Adipose tissue (tissue), 3 donors: ENCODE results near the gene MCM7. TPM values are rescaled to one million over a fixed set of nuclear protein-coding genes. Genes with fewer than 3 reads are reported as not detected.

Experiments used
- H3K27ac ChIP-seq: one replicate; pipeline ENCODE4 v1.5.1; 2013; ENCODE audit warnings: low read depth, low read length
- WGBS, 3 donors: extraction: QIAGEN DNeasy Blood & Tissue Kit; methylation state at CpG; one replicate each; pipeline ENCODE4 v1.1.7; 2013; 5-methylcytosine and 5-hydroxymethylcytosine counted together
- polyA plus RNA-seq, 3 donors: library from polyadenylated mRNA; stranded (reverse); fragments of 200-250 nt; gene quantifications; one replicate each; pipeline ENCODE4 v1.2.3, GENCODE V29; 2013
- donor health status: healthy with polysubstance abuse.
- donor health status: Bipolar disorder and iron deficiency.
- donor health status: healthy.

Gene MCM7
- polyA plus RNA-seq, 3 donors, result 36.2 to 47.5 (median 39.9) TPM

GRCh38 chr7:100126239-100126930, 25.2 kb upstream of the MCM7 start:
- WGBS, 3 donors, result 10 to 17% (median 10%) methylated on average over 28 to 29 of the region's 29 CpGs
- H3K27ac ChIP-seq, result peak overlapping the region; percentile 68

- no peak overlapping the region for H3K27ac ChIP-seq
- 60 to 85% (median 70%) methylated on average over 4 of the region's 4 CpGs for WGBS, 3 donors
These were observed 23.4 kb upstream of the MCM7 start for GRCh38 chr7:100124301-100125230.

GRCh38 chr7:100122568-100122967, 21.4 kb upstream of the MCM7 start:
- WGBS, 3 donors, result 90 to 93% (median 93%) methylated on average over 1 of the region's 1 CpG
- no peak overlapping the region for H3K27ac ChIP-seq

- no peak overlapping the region for H3K27ac ChIP-seq
- 47 to 84% (median 75%) methylated on average over 13 of the region's 13 CpGs for WGBS, 3 donors
These were observed 20.9 kb upstream of the MCM7 start for GRCh38 chr7:100122067-100122466.

GRCh38 chr7:100120733-100121036, 19.5 kb upstream of the MCM7 start:
- H3K27ac ChIP-seq, result no peak overlapping the region
- WGBS, 3 donors, result 31 to 45% (median 41%) methylated on average over 1 of the region's 1 CpG

GRCh38 chr7:100119970-100120732, 19.0 kb upstream of the MCM7 start:
- no peak overlapping the region for H3K27ac ChIP-seq
- WGBS, 3 donors, result 21 to 26% (median 23%) methylated on average over 19 of the region's 19 CpGs

- WGBS, 3 donors, result 0 to 1% (median 0%) methylated on average over 49 of the region's 49 CpGs
- H3K27ac ChIP-seq, result no peak within 1 kb of the TSS
These were observed 18.1 kb upstream of the MCM7 start, which contains the start of the genes CNPY4 and TAF6 for GRCh38 chr7:100119072-100119969. TSS of gene CNPY4 (plus strand) at chr7:100119634. CDS start at chr7:100119745, 111 bp downstream. TSS of gene TAF6 (minus strand) at chr7:100119358. CDS start at chr7:100114209, 5,149 bp downstream.

- WGBS, 3 donors, result 19 to 21% (median 20%) methylated on average over 18 of the region's 18 CpGs
These were observed 17.3 kb upstream of the MCM7 start for GRCh38 chr7:100118388-100119071.

GRCh38 chr7:100115026-100115425, 13.8 kb upstream of the MCM7 start:
- no peak overlapping the region for H3K27ac ChIP-seq
- WGBS, 3 donors, result 86 to 95% (median 93%) methylated on average over 7 of the region's 7 CpGs

More at GRCh38 chr7:100118388-100119071, 17.3 kb upstream of the MCM7 start:
- H3K27ac ChIP-seq, result no peak overlapping the region

- 79 to 92% (median 84%) methylated on average over 12 to 13 of the region's 13 CpGs for WGBS, 3 donors
- H3K27ac ChIP-seq, result no peak overlapping the region
These were observed 10.7 kb upstream of the MCM7 start for GRCh38 chr7:100111914-100112313.

GRCh38 chr7:100111156-100111555, 10.0 kb upstream of the MCM7 start:
- no peak overlapping the region for H3K27ac ChIP-seq
- 91 to 94% (median 94%) methylated on average over 7 of the region's 7 CpGs for WGBS, 3 donors

GRCh38 chr7:100109521-100110163, 8.4 kb upstream of the MCM7 start:
- no peak overlapping the region for H3K27ac ChIP-seq
- WGBS, 3 donors, result 83 to 92% (median 89%) methylated on average over 12 of the region's 12 CpGs

GRCh38 chr7:100107890-100108289, 6.7 kb upstream of the MCM7 start:
- 69 to 82% (median 81%) methylated on average over 11 of the region's 11 CpGs for WGBS, 3 donors
- H3K27ac ChIP-seq, result no peak overlapping the region

- no peak overlapping the region for H3K27ac ChIP-seq
- WGBS, 3 donors, result 82 to 90% (median 83%) methylated on average over 24 to 25 of the region's 25 CpGs
These were observed 6.0 kb upstream of the MCM7 start for GRCh38 chr7:100107125-100107737.

GRCh38 chr7:100106633-100107032, 5.4 kb upstream of the MCM7 start:
- WGBS, 3 donors, result 81 to 85% (median 83%) methylated on average over 17 of the region's 17 CpGs
- H3K27ac ChIP-seq, result no peak overlapping the region

GRCh38 chr7:100105534-100105933, 4.3 kb upstream of the MCM7 start:
- H3K27ac ChIP-seq, result no peak overlapping the region
- WGBS, 3 donors, result 92 to 97% (median 95%) methylated on average over 4 of the region's 4 CpGs
